Small intestine (tissue), 7 donors: Measurements from ENCODE around the gene IGIP. TPM values are rescaled to one million over a fixed set of nuclear protein-coding genes. Genes with fewer than 3 reads are reported as not detected.

ENCODE experiments used
- DNase-seq, 2 donors: peaks; one replicate each; pipeline versions ENCODE4 v3.0.0 to v3.0.0-alpha.2; 2013
- FAIRE-seq: peaks from 2 replicates; lab custom pipeline; 2012; peaks lifted over from hg19 to GRCh38; lab: Jason Lieb, UNC
- H3K27ac ChIP-seq, 3 donors: one replicate each; pipeline ENCODE4 v1.5.1; 2013; ENCODE audit warnings: low read length in 2 of 3, mild to moderate bottlenecking in 2 of 3, control low read depth in 1 of 3, inconsistent platforms in 1 of 3, low read depth in 1 of 3, moderate library complexity in 1 of 3
- H3K27me3 ChIP-seq, 3 donors: one replicate each; pipeline ENCODE4 v1.6.1; 2013; ENCODE audit warnings: low read length in 3 of 3, inconsistent platforms in 1 of 3; ENCODE audit not compliant: control insufficient read depth in 3 of 3, insufficient read depth in 3 of 3
- H3K36me3 ChIP-seq, 3 donors: one replicate each; pipeline ENCODE4 v1.6.1; 2013; ENCODE audit warnings: low read length in 3 of 3, inconsistent platforms in 1 of 3, low read depth in 1 of 3, mild to moderate bottlenecking in 1 of 3, moderate library complexity in 1 of 3; ENCODE audit not compliant: control insufficient read depth in 3 of 3, insufficient read depth in 2 of 3
- H3K4me1 ChIP-seq, 3 donors: one replicate each; pipeline ENCODE4 v1.6.1; 2013; ENCODE audit warnings: low read length in 2 of 3, inconsistent platforms in 1 of 3, low read depth in 1 of 3, mild to moderate bottlenecking in 1 of 3, moderate library complexity in 1 of 3; ENCODE audit not compliant: control insufficient read depth in 3 of 3, insufficient read depth in 2 of 3
- H3K4me3 ChIP-seq, 3 donors: one replicate each; pipeline ENCODE4 v1.5.1; 2013; ENCODE audit warnings: low read length in 3 of 3, control low read depth in 1 of 3, inconsistent platforms in 1 of 3, low read depth in 1 of 3, mild to moderate bottlenecking in 1 of 3, moderate library complexity in 1 of 3
- H3K9me3 ChIP-seq, 2 donors: one replicate each; pipeline ENCODE4 v1.6.1; 2013; ENCODE audit warnings: low read depth in 1 of 2, low read length in 1 of 2; ENCODE audit not compliant: control insufficient read depth in 2 of 2, insufficient read depth in 1 of 2
- WGBS, 3 donors: extraction: QIAGEN DNeasy Blood & Tissue Kit; methylation state at CpG; one replicate each; pipeline ENCODE4 v1.1.7; 2013; 5-methylcytosine and 5-hydroxymethylcytosine counted together
- polyA plus RNA-seq, 4 donors: library from polyadenylated mRNA; stranded (reverse) in 3 of 4; unstranded in 1 of 4; fragments of 200-250 nt in 3 of 4; fragments of 120-200 nt in 1 of 4; gene quantifications; one replicate each; pipeline versions ENCODE4 v1.2.1 to v1.2.3, GENCODE V29; 2013
- donor health status: healthy with polysubstance abuse.
- donor health status: control.
- donor health status: control.
- donor health status: Bipolar disorder and iron deficiency.
- donor health status: healthy.

Gene IGIP
- polyA plus RNA-seq, 4 donors: 4.6 to 10.1 (median 7.9) TPM

- no peak overlapping the region for H3K27ac ChIP-seq
- H3K9me3 ChIP-seq: no peaks in the 10 kb centered on the region
- H3K36me3 ChIP-seq: no peaks in the 10 kb centered on the region
- FAIRE-seq: no peak
- H3K4me1 ChIP-seq: peaks cover 2 to 6% (median 3%) of the 10 kb centered on the region in 3 donors
- no peak overlapping the region for H3K4me3 ChIP-seq
- no peaks in the 10 kb centered on the region for H3K27me3 ChIP-seq
- no peak for DNase-seq
Observed at GRCh38 chr5:140166911-140167310, 41.2 kb downstream of the IGIP start.

GRCh38 chr5:140168371-140168770 is 42.6 kb downstream of the IGIP start:
- no peak overlapping the region for H3K27ac ChIP-seq
- H3K9me3 ChIP-seq: no peaks in the 10 kb centered on the region
- H3K36me3 ChIP-seq: no peaks in the 10 kb centered on the region
- FAIRE-seq (no peak), DNase-seq (no peak)
- 88 to 95% (median 94%) methylated on average over 2 of the region's 2 CpGs for whole genome bisulfite sequencing, 3 donors
- no peaks in the 10 kb centered on the region for H3K27me3 ChIP-seq
- H3K4me1 ChIP-seq: peaks cover 2 to 6% (median 3%) of the 10 kb centered on the region in 3 donors
- no peak overlapping the region for H3K4me3 ChIP-seq

- H3K27me3 ChIP-seq: no peaks in the 10 kb centered on the region
- FAIRE-seq: no peak
- H3K4me3 ChIP-seq: no peak overlapping the region
- no peaks in the 10 kb centered on the region for H3K9me3 ChIP-seq
- peak in 1 of 2 donors; percentile 26 for DNase-seq
- no peaks in the 10 kb centered on the region for H3K36me3 ChIP-seq
- WGBS, 3 donors: 81 to 90% (median 87%) methylated on average over 1 of the region's 1 CpG
- no peak overlapping the region for H3K27ac ChIP-seq
- H3K4me1 ChIP-seq: peaks cover 0 to 9% (median 2%) of the 10 kb centered on the region in 3 donors
Observed at GRCh38 chr5:140169410-140169809, 43.7 kb downstream of the IGIP start.

- Histone ChIP-seq H3K4me1 (peaks cover 0 to 18% (median 0%) of the 10 kb centered on the region in 3 donors), H3K9me3 (no peaks in the 10 kb centered on the region), H3K4me3 (no peak overlapping the region), H3K27me3 (no peaks in the 10 kb centered on the region), H3K27ac (no peak overlapping the region), H3K36me3 (no peaks in the 10 kb centered on the region)
- WGBS, 3 donors: 61 to 82% (median 76%) methylated on average over 2 of the region's 2 CpGs
- FAIRE-seq (no peak), DNase-seq (no peak)
Observed at GRCh38 chr5:140172483-140172882, 46.7 kb downstream of the IGIP start.

- WGBS, 3 donors: 91 to 96% (median 91%) methylated on average over 2 of the region's 2 CpGs
- Histone ChIP-seq H3K4me1 (peaks cover 0 to 25% (median 0%) of the 10 kb centered on the region in 3 donors), H3K9me3 (no peaks in the 10 kb centered on the region), H3K36me3 (peaks cover 0 to under 1% (median 0%) of the 10 kb centered on the region in 3 donors), H3K27me3 (no peaks in the 10 kb centered on the region), H3K27ac (peak overlapping the region in 1 of 3 donors; percentile 100), H3K4me3 (no peak overlapping the region)
- FAIRE-seq (no peak), DNase-seq (no peak)
Observed at GRCh38 chr5:140174014-140174413, 48.3 kb downstream of the IGIP start.

GRCh38 chr5:140174465-140175366 is 49.0 kb downstream of the IGIP start, which contains the start of gene CYSTM1:
TSS of gene CYSTM1 (plus strand) at chr5:140175188. CDS start at chr5:140194466, 19,278 bp downstream.
- peak within 1 kb of the TSS; percentile 100 for H3K27ac ChIP-seq
- no peaks in the 10 kb centered on the region for H3K9me3 ChIP-seq
- peaks cover 0 to 3% (median 0%) of the 10 kb centered on the region in 3 donors for H3K36me3 ChIP-seq
- H3K4me1 ChIP-seq: peaks cover 0 to 25% (median under 1%) of the 10 kb centered on the region in 3 donors
- FAIRE-seq (no peak), DNase-seq (peak; percentile 98 to 99)
- 3% methylated on average over 55 to 61 of the region's 61 CpGs for WGBS, 3 donors
- no peaks in the 10 kb centered on the region for H3K27me3 ChIP-seq
- peak within 1 kb of the TSS; percentile 61 to 99 (median 87) for H3K4me3 ChIP-seq

GRCh38 chr5:140175367-140176030 is 49.8 kb downstream of the IGIP start:
- peak overlapping the region; percentile 61 to 99 (median 87) for H3K4me3 ChIP-seq
- H3K9me3 ChIP-seq: no peaks in the 10 kb centered on the region
- DNase-seq (peak; percentile 81 to 90), FAIRE-seq (no peak)
- peaks cover 0 to 3% (median 0%) of the 10 kb centered on the region in 3 donors for H3K36me3 ChIP-seq
- H3K27ac ChIP-seq: peak overlapping the region; percentile 100
- peaks cover 1 to 33% (median 5%) of the 10 kb centered on the region in 3 donors for H3K4me1 ChIP-seq
- 0 to 1% (median 0%) methylated on average over 56 to 58 of the region's 58 CpGs for WGBS, 3 donors
- no peaks in the 10 kb centered on the region for H3K27me3 ChIP-seq

- WGBS, 3 donors: 3 to 12% (median 7%) methylated on average over 4 of the region's 4 CpGs
- peaks cover 0 to 3% (median 0%) of the 10 kb centered on the region in 3 donors for H3K36me3 ChIP-seq
- H3K4me1 ChIP-seq: peaks cover 1 to 38% (median 5%) of the 10 kb centered on the region in 3 donors
- FAIRE-seq (no peak), DNase-seq (peak in 1 of 2 donors; percentile 18)
- peak overlapping the region; percentile 61 to 99 (median 87) for H3K4me3 ChIP-seq
- H3K27me3 ChIP-seq: no peaks in the 10 kb centered on the region
- peak overlapping the region; percentile 100 for H3K27ac ChIP-seq
- no peaks in the 10 kb centered on the region for H3K9me3 ChIP-seq
Observed at GRCh38 chr5:140176031-140176387, 50.3 kb downstream of the IGIP start.
